ENCODE measurements around the gene TMEM52. TPM values are rescaled to one million over a fixed set of nuclear protein-coding genes. Genes with fewer than 3 reads are reported as not detected.

The TMEM52 gene
- polyA plus RNA-seq, 1 donor from 2014 or later, result 0.89 TPM

GRCh38 chr1:1966071-1966740, 47.1 kb upstream of the TMEM52 start:
- Histone ChIP-seq H3F3A (ENCODE audit: insufficient read depth, low read length, poor library complexity, severe bottlenecking) (no peaks in the 10 kb centered on the region), H3K27me3 (ENCODE audit: insufficient read depth, low read depth, low read length) (no peaks in the 10 kb centered on the region), H3K79me2 (replicated peaks; ENCODE audit: insufficient read depth, low read length) (no peaks in the 10 kb centered on the region), H4K20me1 (ENCODE audit: insufficient read depth) (no peaks in the 10 kb centered on the region), H3K4me2 (ENCODE audit: low read length) (no peak overlapping the region), H3K27ac (ENCODE audit: low read length) (no peak overlapping the region), H3K9ac (ENCODE audit: low read length) (no peak overlapping the region), H3K9me2 (ENCODE audit: insufficient read depth, low read length) (no peaks in the 10 kb centered on the region), H2AFZ (ENCODE audit: low read depth, low read length) (no peak overlapping the region), H3K4me3 (ENCODE audit: low read length) (no peak overlapping the region), H3K9me3 (ENCODE audit: low read length) (no peaks in the 10 kb centered on the region), H3K36me3 (ENCODE audit: insufficient read depth, low read length) (no peaks in the 10 kb centered on the region)
- no peak for TF ChIP-seq RAD21 (conservative IDR thresholded peaks at IDR 0.05)
- no peak for TF ChIP-seq EZH2 (IDR thresholded peaks at IDR 0.05; ENCODE audit: borderline replicate concordance, insufficient read depth, low read length, poor library complexity, severe bottlenecking)
- no peak for TF ChIP-seq TAF1 (IDR thresholded peaks at IDR 0.05; ENCODE audit: low read depth)
- no peak for TF ChIP-seq EP300 (conservative IDR thresholded peaks at IDR 0.05; ENCODE audit: poor library complexity, severe bottlenecking)
- TF ChIP-seq SMC3 (conservative IDR thresholded peaks at IDR 0.05; ENCODE audit: poor library complexity), result no peak
- TF ChIP-seq POLR2AphosphoS5 (IDR thresholded peaks at IDR 0.05), result no peak
- no peak for TF ChIP-seq CTCF (IDR thresholded peaks at IDR 0.05; ENCODE audit: poor library complexity, severe bottlenecking)

GRCh38 chr1:1965546-1965945, 46.5 kb upstream of the TMEM52 start:
- no peaks in the 10 kb centered on the region for H4K20me1 ChIP-seq (ENCODE audit: insufficient read depth)
- TF ChIP-seq MXI1 (conservative IDR thresholded peaks at IDR 0.05; ENCODE audit: poor library complexity, severe bottlenecking) (no peak), EZH2 (IDR thresholded peaks at IDR 0.05; ENCODE audit: borderline replicate concordance, insufficient read depth, low read length, poor library complexity, severe bottlenecking) (no peak), RAD21 (conservative IDR thresholded peaks at IDR 0.05) (no peak), EP300 (conservative IDR thresholded peaks at IDR 0.05; ENCODE audit: poor library complexity, severe bottlenecking) (no peak)
- no peaks in the 10 kb centered on the region for H3F3A ChIP-seq (ENCODE audit: insufficient read depth, low read length, poor library complexity, severe bottlenecking)
- no peak overlapping the region for H3K4me3 ChIP-seq (ENCODE audit: low read length)
- no peak overlapping the region for H2AFZ ChIP-seq (ENCODE audit: low read depth, low read length)
- no peak overlapping the region for H3K4me2 ChIP-seq (ENCODE audit: low read length)
- no peaks in the 10 kb centered on the region for H3K9me3 ChIP-seq (ENCODE audit: low read length)
- H3K27ac ChIP-seq (ENCODE audit: low read length), result no peak overlapping the region
- no peaks in the 10 kb centered on the region for H3K9me2 ChIP-seq (ENCODE audit: insufficient read depth, low read length)
- no peak overlapping the region for H3K9ac ChIP-seq (ENCODE audit: low read length)
- H3K36me3 ChIP-seq (ENCODE audit: insufficient read depth, low read length), result no peaks in the 10 kb centered on the region
- H3K27me3 ChIP-seq (ENCODE audit: insufficient read depth, low read depth, low read length), result no peaks in the 10 kb centered on the region
- no peaks in the 10 kb centered on the region for H3K79me2 ChIP-seq (replicated peaks; ENCODE audit: insufficient read depth, low read length)

- Histone ChIP-seq H2AFZ (ENCODE audit: low read depth, low read length) (no peak overlapping the region), H3K4me3 (ENCODE audit: low read length) (no peak overlapping the region), H3K4me2 (ENCODE audit: low read length) (no peak overlapping the region), H3K9me3 (ENCODE audit: low read length) (no peaks in the 10 kb centered on the region), H3F3A (ENCODE audit: insufficient read depth, low read length, poor library complexity, severe bottlenecking) (no peaks in the 10 kb centered on the region), H3K79me2 (replicated peaks; ENCODE audit: insufficient read depth, low read length) (no peaks in the 10 kb centered on the region), H3K9me2 (ENCODE audit: insufficient read depth, low read length) (no peaks in the 10 kb centered on the region), H3K27me3 (ENCODE audit: insufficient read depth, low read depth, low read length) (no peaks in the 10 kb centered on the region), H3K36me3 (ENCODE audit: insufficient read depth, low read length) (no peaks in the 10 kb centered on the region), H4K20me1 (ENCODE audit: insufficient read depth) (no peaks in the 10 kb centered on the region), H3K27ac (ENCODE audit: low read length) (no peak overlapping the region), H3K9ac (ENCODE audit: low read length) (no peak overlapping the region)
- TF ChIP-seq CTCF (IDR thresholded peaks at IDR 0.05; ENCODE audit: poor library complexity, severe bottlenecking) (no peak), SMC3 (conservative IDR thresholded peaks at IDR 0.05; ENCODE audit: poor library complexity) (no peak), RAD21 (conservative IDR thresholded peaks at IDR 0.05) (no peak), POLR2AphosphoS5 (IDR thresholded peaks at IDR 0.05) (no peak), EZH2 (IDR thresholded peaks at IDR 0.05; ENCODE audit: borderline replicate concordance, insufficient read depth, low read length, poor library complexity, severe bottlenecking) (no peak), MXI1 (conservative IDR thresholded peaks at IDR 0.05; ENCODE audit: poor library complexity, severe bottlenecking) (no peak), REST (IDR thresholded peaks at IDR 0.05; ENCODE audit: borderline replicate concordance) (no peak), TAF1 (IDR thresholded peaks at IDR 0.05; ENCODE audit: low read depth) (no peak), EP300 (conservative IDR thresholded peaks at IDR 0.05; ENCODE audit: poor library complexity, severe bottlenecking) (no peak)
These were observed 45.7 kb upstream of the TMEM52 start for GRCh38 chr1:1964811-1965210.
